ENCODE results near the gene KIF22.

GRCh38 chr16:29770250-29770929 lies 20.2 kb upstream of the KIF22 start:
- TF ChIP-seq CTCF (IDR thresholded peaks at IDR 0.05) (no peak), POLR2A (IDR thresholded peaks at IDR 0.05) (no peak)

Measured in Peyer's patch (tissue), 4 donors.